Astrocyte (in vitro differentiated cells and primary cell): ENCODE measurements around the gene SPDYE16. TPM values are rescaled to one million over a fixed set of nuclear protein-coding genes. Genes with fewer than 3 reads are reported as not detected.
"Not testable (repeated sequence)": the region's sequence is repeated elsewhere in the genome, so short reads cannot be mapped to it uniquely, and the experiment has no call there.

Experiments used
- DNase-seq: peaks from one replicate; pipeline ENCODE4 v3.0.0-alpha.2; 2010; ENCODE audit warnings: low read depth
- FAIRE-seq: peaks from 2 replicates; lab custom pipeline; 2011; peaks lifted over from hg19 to GRCh38; lab: Jason Lieb, UNC
- H2AFZ ChIP-seq: 2 replicates; pipeline ENCODE4 v1.6.0; 2012; ENCODE audit warnings: low read depth, low read length, inconsistent platforms
- H3K27ac ChIP-seq: 2 replicates; pipeline ENCODE4 v1.5.1; 2011; ENCODE audit warnings: low read depth, low read length, inconsistent platforms
- H3K27me3 ChIP-seq: 2 replicates; pipeline ENCODE4 v1.6.0; 2011; ENCODE audit warnings: low read length, inconsistent platforms; ENCODE audit not compliant: insufficient read depth
- H3K36me3 ChIP-seq: 2 replicates; pipeline ENCODE4 v1.5.1; 2011; ENCODE audit warnings: low read length, inconsistent platforms; ENCODE audit not compliant: insufficient read depth
- H3K4me1 ChIP-seq: 2 replicates; pipeline ENCODE4 v1.5.1; 2011; ENCODE audit warnings: low read length, inconsistent platforms; ENCODE audit not compliant: insufficient read depth
- H3K4me2 ChIP-seq: 2 replicates; pipeline ENCODE4 v1.6.0; 2012; ENCODE audit warnings: low read length, inconsistent platforms
- H3K4me3 ChIP-seq: 2 replicates; pipeline ENCODE4 v1.5.1; 2011; ENCODE audit warnings: low read depth, mild to moderate bottlenecking, low read length, inconsistent platforms; ENCODE audit not compliant: insufficient read depth
- H3K79me2 ChIP-seq: 2 replicates; pipeline ENCODE4 v1.6.0; 2012; ENCODE audit warnings: mild to moderate bottlenecking, low read length, inconsistent platforms; ENCODE audit not compliant: insufficient read depth
- H3K9ac ChIP-seq: 2 replicates; pipeline ENCODE4 v1.6.0; 2012; ENCODE audit warnings: mild to moderate bottlenecking, low read length, inconsistent platforms
- H3K9me3 ChIP-seq: 2 replicates; pipeline ENCODE4 v1.5.1; 2012; ENCODE audit warnings: low read depth, mild to moderate bottlenecking, low read length, inconsistent platforms; ENCODE audit not compliant: insufficient read depth
- H4K20me1 ChIP-seq: 2 replicates; pipeline ENCODE4 v1.6.0; 2012; ENCODE audit warnings: low read length, inconsistent platforms; ENCODE audit not compliant: insufficient read depth
- H3K27ac Mint-ChIP-seq: one replicate; pipeline ENCODE4 v1.8.0; 2021; ENCODE audit warnings: mild to moderate bottlenecking, mixed read lengths; ENCODE audit not compliant: unreplicated experiment
- H3K27me3 Mint-ChIP-seq: one replicate; pipeline ENCODE4 v1.8.0; 2021; ENCODE audit warnings: low read depth, mixed read lengths; ENCODE audit not compliant: unreplicated experiment
- H3K36me3 Mint-ChIP-seq: one replicate; pipeline ENCODE4 v1.8.0; 2021; ENCODE audit warnings: low read depth, mixed read lengths; ENCODE audit not compliant: unreplicated experiment
- H3K4me1 Mint-ChIP-seq: one replicate; pipeline ENCODE4 v1.8.0; 2021; ENCODE audit warnings: low read depth, mixed read lengths; ENCODE audit not compliant: unreplicated experiment
- H3K4me3 Mint-ChIP-seq: one replicate; pipeline ENCODE4 v1.8.0; 2021; ENCODE audit warnings: mild to moderate bottlenecking, moderate library complexity, mixed read lengths; ENCODE audit not compliant: unreplicated experiment
- H3K9me3 Mint-ChIP-seq: one replicate; pipeline ENCODE4 v1.8.0; 2021; ENCODE audit warnings: mild to moderate bottlenecking, mixed read lengths; ENCODE audit not compliant: unreplicated experiment
- total RNA-seq: library from RNA; stranded (reverse); gene quantifications from 2 replicates; pipeline ENCODE4 v1.2.1, GENCODE V29; 2021

The SPDYE16 gene
- total RNA-seq, 1 donor from 2014 or later: not detected

GRCh38 chr7:76583636-76584281 lies 40.7 kb upstream of the SPDYE16 start:
- H2AFZ ChIP-seq, H3K36me3 ChIP-seq, H3K36me3 Mint-ChIP-seq, H4K20me1 ChIP-seq, H3K27me3 Mint-ChIP-seq, H3K27me3 ChIP-seq, H3K9me3 ChIP-seq, H3K9me3 Mint-ChIP-seq, FAIRE-seq: not testable (repeated sequence)
- Histone ChIP-seq H3K79me2 (peaks cover 36% of the 10 kb centered on the region), H3K4me3 (peak overlapping the region; percentile 33), H3K4me1 (peaks cover 25% of the 10 kb centered on the region), H3K27ac (peak overlapping the region; percentile 66), H3K4me2 (peak overlapping the region; percentile 78), H3K9ac (peak overlapping the region; percentile 63)
- Mint-ChIP-seq H3K4me1 (peaks cover 35% of the 10 kb centered on the region), H3K4me3 (peak overlapping the region; percentile 57), H3K27ac (peak overlapping the region; percentile 94)
- DNase-seq: peak; percentile 86

DNA sequence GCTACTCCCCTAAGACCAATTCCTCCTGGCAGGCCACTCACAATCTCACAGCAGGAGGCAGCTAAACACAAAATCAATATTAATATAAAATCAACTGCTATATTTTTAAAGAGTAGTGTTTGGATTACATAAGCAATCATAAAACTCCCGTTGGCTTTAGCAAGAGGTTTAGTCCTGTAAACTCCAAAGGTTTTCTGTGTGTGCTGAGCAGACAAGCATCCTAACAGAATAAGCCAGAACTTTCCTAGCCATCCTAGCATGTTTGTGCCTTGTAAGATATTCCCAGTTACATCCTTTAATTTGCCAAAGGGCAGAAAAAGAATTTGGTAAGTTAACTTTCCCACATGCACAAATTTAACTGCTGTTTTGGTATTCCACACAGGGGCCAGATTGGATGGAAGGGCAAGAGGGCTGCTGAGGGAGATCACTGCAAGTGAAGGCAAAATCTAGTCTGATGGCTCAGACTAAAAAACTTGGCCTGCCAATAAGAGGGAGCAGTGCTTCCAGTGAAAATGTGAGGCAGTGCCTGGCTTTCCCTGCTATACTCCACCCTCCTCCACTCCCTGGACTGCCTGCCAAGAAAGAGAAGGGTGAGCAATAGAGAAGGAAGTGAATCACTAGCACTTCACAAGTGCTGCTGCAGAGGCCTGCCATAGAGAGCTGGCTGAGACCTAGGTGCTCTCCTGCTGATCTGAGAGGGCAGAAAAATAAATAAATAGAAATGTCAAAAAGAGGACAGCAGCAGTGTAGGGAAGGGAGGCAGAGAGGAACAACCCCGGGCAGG lies 39.9 kb upstream of the SPDYE16 start:
- FAIRE-seq (peak; percentile 95), DNase-seq (peak; percentile 87)
- peak overlapping the region; percentile 94 for H3K27ac Mint-ChIP-seq
- H3K9me3 Mint-ChIP-seq, H3K27me3 Mint-ChIP-seq, H3K4me3 Mint-ChIP-seq, H3K36me3 ChIP-seq, H2AFZ ChIP-seq, H3K36me3 Mint-ChIP-seq, H3K27me3 ChIP-seq, H4K20me1 ChIP-seq, H3K9me3 ChIP-seq, H3K4me3 ChIP-seq: not testable (repeated sequence)
- Histone ChIP-seq H3K4me2 (peak overlapping the region; percentile 78), H3K27ac (peak overlapping the region; percentile 66), H3K4me1 (peaks cover 25% of the 10 kb centered on the region), H3K9ac (peak overlapping the region; percentile 63), H3K79me2 (peaks cover 38% of the 10 kb centered on the region)
- peaks cover 30% of the 10 kb centered on the region for H3K4me1 Mint-ChIP-seq

- peaks cover 20% of the 10 kb centered on the region for H3K4me1 Mint-ChIP-seq
- not testable (repeated sequence) for H4K20me1 ChIP-seq, H3K27ac ChIP-seq, H3K36me3 ChIP-seq, H3K36me3 Mint-ChIP-seq, H3K9ac ChIP-seq, H3K4me3 ChIP-seq, H3K9me3 ChIP-seq, H3K27me3 Mint-ChIP-seq, H3K27me3 ChIP-seq, H3K9me3 Mint-ChIP-seq, H3K4me1 ChIP-seq, H2AFZ ChIP-seq
- H3K27ac Mint-ChIP-seq: peak overlapping the region; percentile 78
- DNase-seq (peak; percentile 18), FAIRE-seq (peak; percentile 55)
- peak overlapping the region; percentile 60 for H3K4me3 Mint-ChIP-seq
- Histone ChIP-seq H3K4me2 (peak overlapping the region; percentile 35), H3K79me2 (peaks cover 39% of the 10 kb centered on the region)
Measured at GRCh38 chr7:76575919-76576655, 33.0 kb upstream of the SPDYE16 start.

DNA sequence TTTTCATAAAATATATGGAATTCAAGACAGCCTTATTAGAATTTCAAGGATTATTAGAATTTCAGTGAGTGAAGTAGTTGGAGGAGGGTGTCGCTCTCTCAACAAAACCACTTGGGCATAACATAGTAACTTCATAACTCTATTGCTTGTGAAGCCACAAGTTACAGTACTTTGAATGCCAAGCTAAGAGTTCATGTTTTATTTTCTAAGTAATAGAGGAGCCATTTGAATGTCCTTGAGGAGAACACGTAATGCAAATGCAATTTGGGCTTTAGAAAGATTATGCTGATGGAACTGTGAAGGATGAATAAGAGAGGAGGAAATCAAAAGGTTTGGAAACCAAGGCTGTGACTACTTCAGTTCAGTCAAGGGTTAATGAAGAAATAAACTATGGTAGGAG lies 32.3 kb upstream of the SPDYE16 start:
- not testable (repeated sequence) for H3K9me3 ChIP-seq, H3K27ac Mint-ChIP-seq, H3K27ac ChIP-seq, FAIRE-seq, H3K9me3 Mint-ChIP-seq, H3K4me2 ChIP-seq, H3K4me1 ChIP-seq, H3K27me3 ChIP-seq, H3K4me3 ChIP-seq, H3K36me3 ChIP-seq, H3K36me3 Mint-ChIP-seq, H3K9ac ChIP-seq, H4K20me1 ChIP-seq, H2AFZ ChIP-seq, H3K27me3 Mint-ChIP-seq, DNase-seq, H3K4me3 Mint-ChIP-seq
- H3K79me2 ChIP-seq: peaks cover 36% of the 10 kb centered on the region
- H3K4me1 Mint-ChIP-seq: peaks cover 21% of the 10 kb centered on the region

DNA sequence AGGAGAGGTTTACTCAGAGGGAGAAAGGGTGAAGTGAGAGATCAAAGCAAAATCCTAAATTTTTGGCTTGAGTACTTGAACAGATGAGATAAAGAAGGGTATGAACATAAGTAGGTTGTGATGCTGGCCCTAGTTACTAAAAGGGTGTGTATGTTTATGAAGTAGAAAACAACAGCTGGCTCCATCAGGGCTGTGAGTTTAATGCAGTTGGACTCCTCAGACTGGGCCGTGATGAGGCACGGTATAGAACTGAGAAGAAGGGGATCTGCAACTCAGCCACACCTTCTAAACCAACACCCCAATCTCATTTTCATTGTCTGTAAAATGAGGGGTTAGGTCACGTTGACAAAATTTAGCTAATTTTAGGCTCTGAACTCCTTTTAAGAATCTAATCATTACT lies 29.2 kb upstream of the SPDYE16 start:
- not testable (repeated sequence) for H4K20me1 ChIP-seq, DNase-seq, H3K27ac Mint-ChIP-seq, H2AFZ ChIP-seq, H3K4me3 ChIP-seq, H3K36me3 ChIP-seq, H3K9me3 Mint-ChIP-seq, H3K9me3 ChIP-seq, H3K36me3 Mint-ChIP-seq, H3K27me3 Mint-ChIP-seq, H3K4me3 Mint-ChIP-seq, H3K4me1 ChIP-seq, H3K4me2 ChIP-seq, H3K9ac ChIP-seq, FAIRE-seq, H3K27me3 ChIP-seq, H3K27ac ChIP-seq
- peaks cover 26% of the 10 kb centered on the region for H3K4me1 Mint-ChIP-seq
- peaks cover 44% of the 10 kb centered on the region for H3K79me2 ChIP-seq
